Breast epithelium (tissue), 3 donors: ENCODE measurements around the gene MEOX2.

Experiments used
- POLR2A ChIP-seq: fragments of 450-650 bp; IDR thresholded peaks from one replicate; pipeline ENCODE4 v1.6.1; 2016; ENCODE audit warnings: antibody characterized with exemption, mild to moderate bottlenecking, moderate library complexity
- TF ChIP-seq, protein P1 (sequence below), 3 donors: fragments of 450-650 bp; IDR thresholded peaks; one replicate each; pipeline ENCODE4 v1.5.1; 2016 to 2017; ENCODE audit warnings: antibody characterized with exemption in 3 of 3, mild to moderate bottlenecking in 3 of 3, moderate library complexity in 3 of 3

DNA sequence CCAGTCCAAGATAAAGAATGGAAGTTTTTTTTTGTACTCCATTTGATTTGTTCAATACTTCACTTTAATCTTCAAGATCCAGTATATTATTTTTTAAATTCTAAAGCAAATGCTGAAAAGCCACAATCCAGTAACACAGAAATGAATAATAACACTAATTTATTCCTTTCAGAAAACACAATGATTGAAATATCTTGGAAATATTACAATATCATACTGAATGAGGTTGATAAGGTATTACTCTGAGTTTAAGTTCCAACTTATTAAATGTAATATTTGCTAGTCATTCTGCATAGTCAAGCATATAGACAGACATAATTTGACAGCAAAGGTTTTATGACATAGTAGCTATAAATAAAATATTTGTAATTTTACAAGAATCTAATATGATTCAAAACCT, 4.4 kb downstream of the MEOX2 start:
- TF ChIP-seq, protein P1, sequence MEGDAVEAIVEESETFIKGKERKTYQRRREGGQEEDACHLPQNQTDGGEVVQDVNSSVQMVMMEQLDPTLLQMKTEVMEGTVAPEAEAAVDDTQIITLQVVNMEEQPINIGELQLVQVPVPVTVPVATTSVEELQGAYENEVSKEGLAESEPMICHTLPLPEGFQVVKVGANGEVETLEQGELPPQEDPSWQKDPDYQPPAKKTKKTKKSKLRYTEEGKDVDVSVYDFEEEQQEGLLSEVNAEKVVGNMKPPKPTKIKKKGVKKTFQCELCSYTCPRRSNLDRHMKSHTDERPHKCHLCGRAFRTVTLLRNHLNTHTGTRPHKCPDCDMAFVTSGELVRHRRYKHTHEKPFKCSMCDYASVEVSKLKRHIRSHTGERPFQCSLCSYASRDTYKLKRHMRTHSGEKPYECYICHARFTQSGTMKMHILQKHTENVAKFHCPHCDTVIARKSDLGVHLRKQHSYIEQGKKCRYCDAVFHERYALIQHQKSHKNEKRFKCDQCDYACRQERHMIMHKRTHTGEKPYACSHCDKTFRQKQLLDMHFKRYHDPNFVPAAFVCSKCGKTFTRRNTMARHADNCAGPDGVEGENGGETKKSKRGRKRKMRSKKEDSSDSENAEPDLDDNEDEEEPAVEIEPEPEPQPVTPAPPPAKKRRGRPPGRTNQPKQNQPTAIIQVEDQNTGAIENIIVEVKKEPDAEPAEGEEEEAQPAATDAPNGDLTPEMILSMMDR (IDR thresholded peaks at IDR 0.05), result no peak
- no peak for TF ChIP-seq POLR2A
